ENCODE results near the gene ZSCAN18. TPM values are rescaled to one million over a fixed set of nuclear protein-coding genes. Genes with fewer than 3 reads are reported as not detected.

Gene ZSCAN18
- total and polyA plus RNA-seq, 9 donors, result 55.6 to 83.4 (median 64.4) TPM

- peak; percentile 58 for DNase-seq
- H3K4me3 ChIP-seq (ENCODE audit: low read length), result peak overlapping the region; percentile 31
- no peaks in the 10 kb centered on the region for H3K4me1 ChIP-seq (ENCODE audit: control insufficient read depth, insufficient read depth, low read length)
- H3K27ac ChIP-seq (ENCODE audit: low read length), result no peak overlapping the region
- 2% methylated on average over 77 of the region's 77 CpGs for WGBS (ENCODE audit: insufficient coverage)
- H3K27me3 ChIP-seq (ENCODE audit: control insufficient read depth, insufficient read depth, low read length), result peaks cover 12% of the 10 kb centered on the region
- no peaks in the 10 kb centered on the region for H3K36me3 ChIP-seq (ENCODE audit: control insufficient read depth, insufficient read depth, low read length)
- peaks cover 67% of the 10 kb centered on the region for H3K9me3 ChIP-seq (replicated peaks; ENCODE audit: control insufficient read depth, low read depth, low read length)
Measured at GRCh38 chr19:58117841-58118575, 20.0 kb upstream of the ZSCAN18 start.

GRCh38 chr19:58108546-58108817 is 10.5 kb upstream of the ZSCAN18 start:
- no peaks in the 10 kb centered on the region for H3K27me3 ChIP-seq (ENCODE audit: control insufficient read depth, insufficient read depth, low read length)
- DNase-seq, result no peak
- no peaks in the 10 kb centered on the region for H3K36me3 ChIP-seq (ENCODE audit: control insufficient read depth, insufficient read depth, low read length)
- no peak overlapping the region for H3K27ac ChIP-seq (ENCODE audit: low read length)
- peaks cover 65% of the 10 kb centered on the region for H3K9me3 ChIP-seq (replicated peaks; ENCODE audit: control insufficient read depth, low read depth, low read length)
- no peaks in the 10 kb centered on the region for H3K4me1 ChIP-seq (ENCODE audit: control insufficient read depth, insufficient read depth, low read length)
- H3K4me3 ChIP-seq (ENCODE audit: low read length), result no peak overlapping the region
- WGBS (ENCODE audit: insufficient coverage), result no CpG with 5 or more reads among the region's 3 CpGs

GRCh38 chr19:58107778-58108545 is 9.9 kb upstream of the ZSCAN18 start:
- peaks cover 66% of the 10 kb centered on the region for H3K9me3 ChIP-seq (replicated peaks; ENCODE audit: control insufficient read depth, low read depth, low read length)

GRCh38 chr19:58098682-58098998 is 609 bp upstream of the ZSCAN18 start:
- H3K36me3 ChIP-seq (ENCODE audit: control insufficient read depth, insufficient read depth, low read length), result peaks cover 4% of the 10 kb centered on the region
- no peak for DNase-seq
- WGBS (ENCODE audit: insufficient coverage), result 0% methylated on average over 1 of the region's 2 CpGs
- peaks cover 11% of the 10 kb centered on the region for H3K4me1 ChIP-seq (ENCODE audit: control insufficient read depth, insufficient read depth, low read length)
- H3K27me3 ChIP-seq (ENCODE audit: control insufficient read depth, insufficient read depth, low read length), result no peaks in the 10 kb centered on the region
- peak overlapping the region; percentile 100 for H3K27ac ChIP-seq (ENCODE audit: low read length)
- H3K9me3 ChIP-seq (replicated peaks; ENCODE audit: control insufficient read depth, low read depth, low read length), result peaks cover 41% of the 10 kb centered on the region
- peak overlapping the region; percentile 71 for H3K4me3 ChIP-seq (ENCODE audit: low read length)

More at GRCh38 chr19:58107778-58108545, 9.9 kb upstream of the ZSCAN18 start:
- DNase-seq, result no peak
- Histone ChIP-seq H3K27ac (ENCODE audit: low read length) (no peak overlapping the region), H3K36me3 (ENCODE audit: control insufficient read depth, insufficient read depth, low read length) (no peaks in the 10 kb centered on the region), H3K4me1 (ENCODE audit: control insufficient read depth, insufficient read depth, low read length) (no peaks in the 10 kb centered on the region), H3K4me3 (ENCODE audit: low read length) (no peak overlapping the region), H3K27me3 (ENCODE audit: control insufficient read depth, insufficient read depth, low read length) (no peaks in the 10 kb centered on the region)
- 69% methylated on average over 3 of the region's 7 CpGs for WGBS (ENCODE audit: insufficient coverage)

- Histone ChIP-seq H3K4me1 (ENCODE audit: control insufficient read depth, insufficient read depth, low read length) (peaks cover 11% of the 10 kb centered on the region), H3K36me3 (ENCODE audit: control insufficient read depth, insufficient read depth, low read length) (peaks cover 9% of the 10 kb centered on the region), H3K9me3 (replicated peaks; ENCODE audit: control insufficient read depth, low read depth, low read length) (peaks cover 30% of the 10 kb centered on the region), H3K4me3 (ENCODE audit: low read length) (peak overlapping the region; percentile 99), H3K27me3 (ENCODE audit: control insufficient read depth, insufficient read depth, low read length) (no peaks in the 10 kb centered on the region), H3K27ac (ENCODE audit: low read length) (peak overlapping the region; percentile 55)
- DNase-seq, result no peak
- WGBS (ENCODE audit: insufficient coverage), result 20% methylated on average over 4 of the region's 8 CpGs
Measured at GRCh38 chr19:58097349-58097748, 682 bp downstream of the ZSCAN18 start.

- WGBS (ENCODE audit: insufficient coverage), result 81% methylated on average over 13 of the region's 13 CpGs
- peaks cover 26% of the 10 kb centered on the region for H3K9me3 ChIP-seq (replicated peaks; ENCODE audit: control insufficient read depth, low read depth, low read length)
- peak overlapping the region; percentile 55 for H3K27ac ChIP-seq (ENCODE audit: low read length)
- peaks cover 12% of the 10 kb centered on the region for H3K4me1 ChIP-seq (ENCODE audit: control insufficient read depth, insufficient read depth, low read length)
- no peaks in the 10 kb centered on the region for H3K27me3 ChIP-seq (ENCODE audit: control insufficient read depth, insufficient read depth, low read length)
- peak overlapping the region; percentile 99 for H3K4me3 ChIP-seq (ENCODE audit: low read length)
- DNase-seq, result no peak
- peaks cover 10% of the 10 kb centered on the region for H3K36me3 ChIP-seq (ENCODE audit: control insufficient read depth, insufficient read depth, low read length)
Measured at GRCh38 chr19:58096884-58097283, 1.1 kb downstream of the ZSCAN18 start.

GRCh38 chr19:58095328-58095727 is 2.7 kb downstream of the ZSCAN18 start:
- Histone ChIP-seq H3K9me3 (replicated peaks; ENCODE audit: control insufficient read depth, low read depth, low read length) (peaks cover 24% of the 10 kb centered on the region), H3K36me3 (ENCODE audit: control insufficient read depth, insufficient read depth, low read length) (peaks cover 14% of the 10 kb centered on the region), H3K27me3 (ENCODE audit: control insufficient read depth, insufficient read depth, low read length) (no peaks in the 10 kb centered on the region), H3K27ac (ENCODE audit: low read length) (no peak overlapping the region), H3K4me3 (ENCODE audit: low read length) (no peak overlapping the region), H3K4me1 (ENCODE audit: control insufficient read depth, insufficient read depth, low read length) (peaks cover 21% of the 10 kb centered on the region)
- no peak for DNase-seq
- WGBS (ENCODE audit: insufficient coverage), result 97% methylated on average over 7 of the region's 10 CpGs

- H3K4me3 ChIP-seq (ENCODE audit: low read length), result no peak overlapping the region
- no peaks in the 10 kb centered on the region for H3K27me3 ChIP-seq (ENCODE audit: control insufficient read depth, insufficient read depth, low read length)
- peaks cover 28% of the 10 kb centered on the region for H3K36me3 ChIP-seq (ENCODE audit: control insufficient read depth, insufficient read depth, low read length)
- H3K9me3 ChIP-seq (replicated peaks; ENCODE audit: control insufficient read depth, low read depth, low read length), result peaks cover 24% of the 10 kb centered on the region
- H3K27ac ChIP-seq (ENCODE audit: low read length), result no peak overlapping the region
- WGBS (ENCODE audit: insufficient coverage), result 94% methylated on average over 6 of the region's 7 CpGs
- DNase-seq, result no peak
- H3K4me1 ChIP-seq (ENCODE audit: control insufficient read depth, insufficient read depth, low read length), result peaks cover 19% of the 10 kb centered on the region
Measured at GRCh38 chr19:58093071-58093470, 5.0 kb downstream of the ZSCAN18 start.

- Histone ChIP-seq H3K4me1 (ENCODE audit: control insufficient read depth, insufficient read depth, low read length) (peaks cover 10% of the 10 kb centered on the region), H3K9me3 (replicated peaks; ENCODE audit: control insufficient read depth, low read depth, low read length) (peaks cover 26% of the 10 kb centered on the region), H3K27ac (ENCODE audit: low read length) (peak overlapping the region; percentile 82), H3K4me3 (ENCODE audit: low read length) (no peak overlapping the region), H3K27me3 (ENCODE audit: control insufficient read depth, insufficient read depth, low read length) (no peaks in the 10 kb centered on the region), H3K36me3 (ENCODE audit: control insufficient read depth, insufficient read depth, low read length) (peaks cover 40% of the 10 kb centered on the region)
- peak; percentile 67 for DNase-seq
- 46% methylated on average over 4 of the region's 11 CpGs for WGBS (ENCODE audit: insufficient coverage)
Measured at GRCh38 chr19:58091251-58091995, 6.6 kb downstream of the ZSCAN18 start.

GRCh38 chr19:58089846-58090245 is 8.2 kb downstream of the ZSCAN18 start:
- 91% methylated on average over 16 of the region's 16 CpGs for WGBS (ENCODE audit: insufficient coverage)
- no peak overlapping the region for H3K27ac ChIP-seq (ENCODE audit: low read length)
- H3K36me3 ChIP-seq (ENCODE audit: control insufficient read depth, insufficient read depth, low read length), result peaks cover 53% of the 10 kb centered on the region
- no peak for DNase-seq
- peaks cover 10% of the 10 kb centered on the region for H3K4me1 ChIP-seq (ENCODE audit: control insufficient read depth, insufficient read depth, low read length)
- H3K27me3 ChIP-seq (ENCODE audit: control insufficient read depth, insufficient read depth, low read length), result no peaks in the 10 kb centered on the region
- H3K9me3 ChIP-seq (replicated peaks; ENCODE audit: control insufficient read depth, low read depth, low read length), result peaks cover 29% of the 10 kb centered on the region
- H3K4me3 ChIP-seq (ENCODE audit: low read length), result no peak overlapping the region
